ENCODE measurements around the gene OR10A7.

GRCh38 chr12:55256831-55257230, 36.0 kb downstream of the OR10A7 start:
- TF ChIP-seq CTCF (conservative IDR thresholded peaks at IDR 0.05; ENCODE audit: low read length) = no peak
- TF ChIP-seq EZH2phosphoT487 (IDR thresholded peaks at IDR 0.05; ENCODE audit: borderline replicate concordance, low read depth, low read length) = no peak
